NCI-H187 (cell line): ENCODE results near the gene NCAM1.

ENCODE experiments used
- DNase-seq, 2 experiments: peaks; one replicate each; lab custom pipeline; 2025; lab: John Stamatoyannopoulos, UW

The NCAM1 gene

GRCh38 chr11:113255741-113256140 lies 294.5 kb downstream of the NCAM1 start:
- DNase-seq, result no peak

- no peak for DNase-seq
These were observed 295.4 kb downstream of the NCAM1 start for GRCh38 chr11:113256431-113257202.

- DNase-seq, result no peak
These were observed 298.8 kb downstream of the NCAM1 start for GRCh38 chr11:113260096-113260425.

- no peak for DNase-seq
These were observed 299.3 kb downstream of the NCAM1 start for GRCh38 chr11:113260541-113260940.

- no peak for DNase-seq
These were observed 300.7 kb downstream of the NCAM1 start for GRCh38 chr11:113261709-113262475.

GRCh38 chr11:113262594-113262993 lies 301.4 kb downstream of the NCAM1 start:
- DNase-seq, result no peak

- DNase-seq, result no peak
These were observed 302.4 kb downstream of the NCAM1 start for GRCh38 chr11:113263458-113264259.

- DNase-seq, result no peak
These were observed 304.1 kb downstream of the NCAM1 start for GRCh38 chr11:113265362-113265761.

GRCh38 chr11:113267493-113267892 lies 306.3 kb downstream of the NCAM1 start:
- no peak for DNase-seq

- no peak for DNase-seq
These were observed 307.9 kb downstream of the NCAM1 start for GRCh38 chr11:113269096-113269495.

GRCh38 chr11:113269636-113270035 lies 308.4 kb downstream of the NCAM1 start:
- DNase-seq, result no peak

GRCh38 chr11:113270080-113270479 lies 308.9 kb downstream of the NCAM1 start:
- no peak for DNase-seq

- no peak for DNase-seq
These were observed 310.5 kb downstream of the NCAM1 start for GRCh38 chr11:113271551-113272245.

GRCh38 chr11:113272281-113272680 lies 311.1 kb downstream of the NCAM1 start:
- no peak for DNase-seq

GRCh38 chr11:113272927-113273615 lies 311.9 kb downstream of the NCAM1 start:
- no peak for DNase-seq

- DNase-seq, result no peak
These were observed 312.5 kb downstream of the NCAM1 start for GRCh38 chr11:113273720-113274119.

GRCh38 chr11:113274713-113275582 lies 313.7 kb downstream of the NCAM1 start:
- DNase-seq, result no peak

- DNase-seq, result no peak
These were observed 314.4 kb downstream of the NCAM1 start for GRCh38 chr11:113275602-113276001.

GRCh38 chr11:113276466-113276865 lies 315.2 kb downstream of the NCAM1 start:
- no peak for DNase-seq

- no peak for DNase-seq
These were observed 316.7 kb downstream of the NCAM1 start for GRCh38 chr11:113277907-113278306.
